GM18507 (cell line): ENCODE results near the gene LSM12.
A peak's percentile ranks its signal among the peaks of the same experiment; 100 is the strongest.
"Not testable (repeated sequence)": the region's sequence is repeated elsewhere in the genome, so short reads cannot be mapped to it uniquely, and the experiment has no call there.

Experiments
- DNase-seq: peaks from one replicate; pipeline ENCODE4 v3.0.0; 2011; ENCODE audit warnings: low read depth; ENCODE audit not compliant: insufficient read length; ENCODE audit errors: extremely low spot score
- FAIRE-seq: peaks from 2 replicates; lab custom pipeline; 2011; peaks lifted over from hg19 to GRCh38; lab: Jason Lieb, UNC

Gene LSM12

DNA sequence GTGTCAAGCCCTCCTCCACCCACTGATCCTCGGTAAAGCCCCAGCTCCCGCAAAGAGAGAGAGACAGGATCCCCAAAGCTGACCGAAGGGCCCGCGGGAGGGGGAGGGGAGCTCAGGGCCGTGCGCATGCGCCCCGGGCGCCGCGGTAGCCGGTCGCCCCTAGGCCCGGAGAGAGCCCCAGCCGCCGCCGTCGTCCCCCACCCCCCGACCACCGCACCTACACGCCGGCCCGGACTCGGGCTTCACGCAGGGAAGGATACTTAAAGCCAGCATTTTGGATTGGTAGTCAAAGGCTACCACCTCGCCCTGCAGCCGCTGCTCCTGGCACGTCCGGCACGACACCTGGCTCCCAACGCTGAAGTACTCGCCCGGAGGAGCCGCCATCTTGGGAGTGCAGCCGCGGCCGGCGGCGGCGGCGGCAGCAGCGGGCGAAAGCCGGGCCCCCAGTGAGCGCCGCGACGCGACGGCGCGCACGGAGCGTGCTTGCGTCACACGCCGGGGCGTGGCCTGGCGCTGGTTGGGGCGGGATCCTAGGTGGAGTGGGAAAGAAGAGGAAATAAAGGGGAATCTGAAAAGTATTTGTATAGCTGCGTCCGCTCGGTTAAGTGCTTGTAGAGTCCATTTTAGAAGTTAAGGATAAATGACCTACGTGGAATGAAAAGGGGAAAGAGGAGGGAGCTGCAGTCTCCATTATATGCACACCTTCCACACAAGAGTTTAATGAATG, at the start of gene LSM12:
LSM12 (minus strand) TSS at position 468 of the 727 bp plus-strand sequence; CDS start at position 384, 84 bp downstream.
- DNase-seq = peak; percentile 78
- FAIRE-seq = peak; percentile 89

DNA sequence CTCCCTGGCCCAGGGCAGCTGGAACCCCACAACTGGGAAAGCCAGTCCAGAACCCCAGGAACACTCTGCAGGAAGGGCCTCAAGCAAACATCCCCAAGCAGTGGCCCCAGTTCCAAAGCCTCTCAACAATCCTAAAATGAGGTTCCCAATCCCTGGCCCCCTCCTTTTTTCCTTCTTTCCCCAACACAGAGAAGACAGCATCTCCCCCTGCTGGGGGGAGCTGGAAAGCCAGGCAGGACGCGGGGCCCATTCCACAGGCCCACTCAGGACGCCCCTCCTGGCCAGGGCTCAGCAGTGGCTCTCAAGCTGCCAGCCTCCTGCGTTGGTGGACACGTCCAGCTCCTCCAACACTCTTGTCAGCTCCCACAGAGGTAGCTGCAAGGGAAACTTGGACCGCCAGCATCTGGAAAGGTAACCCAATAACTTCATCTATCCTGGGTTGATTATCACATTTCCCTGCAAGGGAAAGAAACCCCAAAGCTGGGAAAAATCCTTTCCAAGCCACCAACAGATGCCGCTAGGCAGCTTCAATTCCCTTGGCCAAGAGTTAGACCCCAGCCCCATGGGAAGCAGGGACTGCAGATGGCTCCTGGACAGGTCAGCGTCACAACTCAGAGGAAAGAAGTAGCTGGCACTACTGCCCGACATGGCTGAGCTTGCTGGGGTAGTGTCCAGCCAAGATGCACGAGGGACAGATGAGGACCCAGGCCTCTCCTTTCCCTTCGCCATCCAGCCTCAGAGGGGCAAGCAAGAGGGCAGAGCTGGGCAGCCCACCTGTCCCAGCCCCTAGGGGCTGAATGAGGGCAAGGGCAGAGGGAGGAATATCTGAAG, 49.3 kb upstream of the LSM12 start:
- FAIRE-seq (no peak), DNase-seq (no peak)

DNA sequence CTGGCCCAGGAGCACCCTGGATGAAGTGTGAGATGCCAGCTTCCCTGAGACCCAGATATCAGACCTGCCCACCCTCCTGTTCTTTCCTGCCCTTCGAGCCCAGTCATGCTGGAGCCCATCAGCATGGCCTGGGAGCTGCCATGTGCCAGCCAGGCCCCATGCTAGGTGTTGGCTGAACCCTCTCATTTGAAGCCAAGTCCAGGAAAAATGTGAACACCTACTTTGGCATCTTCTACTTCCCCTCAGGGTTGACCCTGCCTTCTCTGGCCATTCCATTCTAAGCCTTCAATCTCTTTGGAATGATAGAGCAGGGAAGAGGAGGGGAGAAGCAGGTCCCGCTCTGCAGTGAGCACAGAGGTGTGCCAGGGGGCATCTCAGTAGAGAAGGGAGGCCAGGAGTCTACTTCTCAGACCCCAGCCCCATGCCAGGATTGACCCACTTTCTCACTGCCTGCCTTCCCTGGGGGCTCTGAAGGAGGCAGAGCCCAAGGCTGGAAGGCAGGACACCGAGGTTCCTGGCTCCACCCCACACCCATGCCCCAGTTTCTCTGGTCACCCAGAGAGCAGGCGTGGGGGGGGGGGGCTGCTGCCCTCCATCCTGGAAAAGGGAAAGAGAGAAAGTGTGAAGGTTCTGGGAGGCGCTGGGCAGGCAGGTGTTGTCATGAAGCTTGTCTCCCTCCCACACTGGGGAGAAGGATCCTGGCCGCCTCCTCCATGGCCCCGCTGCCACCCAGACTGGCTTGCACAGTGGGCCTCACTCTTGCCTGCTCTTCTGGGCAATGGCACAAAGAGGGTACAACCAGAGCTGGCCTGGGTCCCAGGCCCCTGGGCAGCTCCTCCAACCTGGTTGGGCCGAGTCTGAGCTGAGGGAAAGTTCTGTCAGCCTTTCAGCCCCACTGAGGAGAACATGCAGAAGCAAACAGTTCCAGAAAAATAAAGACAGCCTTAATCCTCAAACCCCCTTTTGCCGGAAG, 47.7 kb upstream of the LSM12 start:
- FAIRE-seq (no peak), DNase-seq (no peak)

DNA sequence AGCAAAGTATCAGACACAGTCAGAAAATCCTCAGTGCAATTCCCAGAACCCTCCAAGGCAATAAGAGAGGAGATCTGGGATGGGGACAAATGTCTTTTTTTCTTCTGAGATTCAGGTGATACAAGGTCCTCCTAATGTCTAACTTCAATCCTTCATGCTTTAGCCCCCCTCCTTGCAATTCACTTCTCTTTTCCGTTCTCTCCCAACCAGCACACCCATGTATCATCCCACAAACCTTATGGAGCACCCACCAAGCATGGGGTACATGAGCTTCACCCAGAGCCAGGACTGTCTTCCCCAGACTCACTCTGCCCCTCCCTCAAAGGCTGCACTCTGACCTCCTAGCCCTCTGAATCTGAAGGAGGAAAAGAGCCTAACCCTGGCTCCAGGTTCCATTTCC, 46.9 kb upstream of the LSM12 start:
- no peak for DNase-seq
- no peak for FAIRE-seq

DNA sequence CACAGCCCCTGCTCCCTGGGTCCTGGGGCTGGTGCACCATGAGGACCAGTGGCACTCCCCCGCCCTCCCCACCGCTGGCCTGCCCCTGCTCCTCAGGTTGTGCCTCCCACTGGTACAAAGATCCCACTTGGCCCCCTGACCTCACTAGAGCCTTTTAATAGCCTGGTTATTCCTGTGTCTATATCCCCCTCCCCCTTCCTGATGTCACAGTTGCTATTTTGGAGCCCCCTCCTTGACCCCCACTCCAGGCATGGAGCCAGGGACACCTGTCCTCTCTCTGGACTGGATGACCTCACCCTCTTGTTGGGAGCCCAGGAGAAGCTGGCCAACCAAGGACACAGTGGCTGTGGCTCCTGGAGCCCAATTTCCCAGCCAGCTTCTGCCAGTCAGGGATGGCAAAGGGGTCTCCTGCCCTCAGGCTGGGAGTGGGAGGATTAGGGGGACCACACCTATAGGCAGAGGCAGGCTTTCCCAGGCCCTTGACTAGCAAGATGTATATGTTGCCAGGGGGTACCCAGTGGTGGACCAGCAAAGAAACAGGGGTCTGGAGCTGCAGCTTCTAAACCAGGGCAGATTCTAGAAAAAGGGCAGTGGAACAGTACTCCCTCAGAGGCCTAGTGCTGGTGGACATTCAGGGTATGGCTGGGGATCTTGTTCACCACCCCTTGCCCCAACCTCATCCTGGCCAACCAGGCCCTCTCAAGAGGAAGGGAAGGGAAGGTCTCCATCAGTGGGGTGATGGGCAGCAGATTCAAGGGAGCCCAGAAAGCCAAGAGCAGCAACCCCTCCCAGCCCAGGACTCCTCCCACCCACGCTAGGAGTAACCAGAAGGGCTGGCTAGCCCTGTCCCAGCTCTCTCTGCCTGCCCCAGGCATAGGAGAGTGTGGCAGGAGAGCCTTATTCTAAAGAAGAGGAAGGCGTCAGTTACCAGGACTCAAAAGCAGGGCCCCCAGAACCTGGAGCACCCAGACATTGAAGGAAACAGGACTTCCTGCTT, 46.1 kb upstream of the LSM12 start:
- FAIRE-seq (no peak), DNase-seq (no peak)

DNA sequence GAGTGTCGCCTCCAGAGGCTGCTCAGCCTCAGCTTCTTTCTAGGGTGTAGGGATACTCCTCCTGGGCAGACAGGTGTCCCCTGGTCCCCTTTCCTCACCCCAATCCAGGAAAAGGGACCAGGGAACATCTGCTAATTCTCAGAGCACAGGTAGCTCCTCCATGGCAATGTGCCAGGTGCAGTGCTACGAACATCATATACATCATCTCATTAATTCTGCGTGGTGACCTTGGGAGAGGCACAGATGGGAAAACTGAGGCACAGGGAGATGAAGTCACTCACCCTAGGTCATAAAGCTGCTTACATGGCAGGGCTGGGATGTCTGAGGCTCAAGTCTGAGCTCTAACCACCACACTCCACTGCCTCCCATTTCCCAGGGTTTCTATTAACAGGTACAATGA, 45.3 kb upstream of the LSM12 start:
- no peak for FAIRE-seq

DNA sequence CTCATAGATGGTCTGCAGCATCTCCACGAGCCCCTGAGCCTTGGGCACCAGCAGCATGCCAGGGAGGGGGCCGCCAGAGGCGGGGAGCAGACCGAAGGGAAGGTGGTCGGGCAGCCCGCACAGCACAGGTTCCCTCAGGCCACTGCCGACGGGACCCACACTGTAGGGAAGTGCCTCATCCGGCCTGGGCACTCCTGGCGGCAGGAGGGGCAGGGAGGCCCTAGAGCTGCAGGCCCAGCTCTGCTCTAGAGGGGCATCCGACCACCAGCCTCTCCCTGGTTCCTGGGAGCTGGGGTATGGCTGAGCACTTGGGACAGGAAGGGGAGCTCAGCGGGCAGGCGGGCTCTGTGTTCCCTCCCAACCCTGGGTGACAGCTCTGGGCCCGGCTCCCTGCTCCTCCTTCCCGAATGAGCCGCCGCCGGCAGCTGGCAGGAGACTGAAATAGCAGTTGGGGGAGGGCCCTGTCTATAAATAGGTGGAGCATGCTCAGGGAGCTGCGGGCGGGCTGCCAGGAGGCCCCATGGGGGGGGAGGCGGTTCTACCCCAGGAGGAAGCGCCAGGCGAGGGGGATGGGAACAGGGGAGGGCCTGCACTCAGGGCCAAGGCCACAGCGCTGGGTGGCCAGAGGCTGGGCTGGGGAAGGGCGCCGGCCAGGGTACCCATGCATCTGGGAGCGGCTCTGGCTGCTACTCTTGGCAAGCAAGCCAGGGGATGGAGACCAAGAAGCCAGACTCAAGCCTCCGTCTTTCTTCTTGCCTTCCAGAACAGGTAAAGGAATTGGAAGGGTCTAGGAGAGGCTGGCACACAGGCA, 44.6 kb upstream of the LSM12 start:
- FAIRE-seq = peak; percentile 79
- peak; percentile 71 for DNase-seq

More for the DNA sequence above, 45.3 kb upstream of the LSM12 start:
- no peak for DNase-seq

DNA sequence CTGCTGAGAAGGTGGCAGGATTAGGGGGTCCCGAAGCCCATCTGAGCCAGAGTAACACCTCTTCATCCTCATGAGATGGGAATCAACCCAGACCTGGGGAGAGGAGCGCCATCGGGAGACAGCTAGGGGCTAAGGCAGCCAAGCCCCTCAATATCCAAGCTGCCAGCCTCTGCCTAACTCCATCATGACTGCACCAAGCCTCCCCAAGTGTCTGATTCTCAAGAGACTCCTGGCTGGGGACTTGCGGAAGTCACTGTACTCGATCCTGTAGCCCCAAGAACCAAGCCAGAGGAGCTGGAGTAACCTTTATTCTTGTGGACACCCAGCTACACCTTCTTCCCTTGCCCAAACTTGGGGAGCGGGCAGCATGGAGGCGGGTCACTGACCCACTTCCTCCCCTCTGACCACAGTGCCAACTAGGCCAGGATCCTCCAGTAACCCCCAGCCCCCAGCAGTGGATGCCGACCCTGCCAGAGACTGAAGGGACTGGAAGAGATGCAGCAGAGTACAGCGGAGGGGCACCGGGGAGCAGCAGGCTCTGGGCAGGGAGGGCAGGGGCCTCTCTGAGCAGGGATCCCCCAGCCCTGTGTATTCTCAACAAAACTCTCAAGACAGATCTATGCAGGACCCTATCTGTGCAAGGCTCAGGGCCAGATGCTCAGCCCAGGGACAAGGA, 43.7 kb upstream of the LSM12 start:
- DNase-seq (no peak), FAIRE-seq (no peak)

DNA sequence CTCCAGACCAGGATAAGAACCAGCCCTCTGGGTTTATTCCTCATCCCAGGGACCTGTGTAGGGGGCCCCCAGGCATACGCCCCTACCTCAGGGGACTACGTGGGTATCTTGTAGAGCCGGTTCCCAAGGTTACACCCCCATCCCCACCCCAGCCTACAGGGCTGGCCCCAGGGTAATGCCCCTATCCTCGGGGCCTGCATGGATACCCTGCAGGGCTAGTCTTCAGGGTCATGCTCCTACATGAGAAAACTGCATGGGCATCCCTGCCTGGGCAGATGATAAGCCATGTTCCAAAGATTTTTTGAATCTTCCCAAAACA, 42.8 kb upstream of the LSM12 start:
- DNase-seq (no peak), FAIRE-seq (no peak)

DNA sequence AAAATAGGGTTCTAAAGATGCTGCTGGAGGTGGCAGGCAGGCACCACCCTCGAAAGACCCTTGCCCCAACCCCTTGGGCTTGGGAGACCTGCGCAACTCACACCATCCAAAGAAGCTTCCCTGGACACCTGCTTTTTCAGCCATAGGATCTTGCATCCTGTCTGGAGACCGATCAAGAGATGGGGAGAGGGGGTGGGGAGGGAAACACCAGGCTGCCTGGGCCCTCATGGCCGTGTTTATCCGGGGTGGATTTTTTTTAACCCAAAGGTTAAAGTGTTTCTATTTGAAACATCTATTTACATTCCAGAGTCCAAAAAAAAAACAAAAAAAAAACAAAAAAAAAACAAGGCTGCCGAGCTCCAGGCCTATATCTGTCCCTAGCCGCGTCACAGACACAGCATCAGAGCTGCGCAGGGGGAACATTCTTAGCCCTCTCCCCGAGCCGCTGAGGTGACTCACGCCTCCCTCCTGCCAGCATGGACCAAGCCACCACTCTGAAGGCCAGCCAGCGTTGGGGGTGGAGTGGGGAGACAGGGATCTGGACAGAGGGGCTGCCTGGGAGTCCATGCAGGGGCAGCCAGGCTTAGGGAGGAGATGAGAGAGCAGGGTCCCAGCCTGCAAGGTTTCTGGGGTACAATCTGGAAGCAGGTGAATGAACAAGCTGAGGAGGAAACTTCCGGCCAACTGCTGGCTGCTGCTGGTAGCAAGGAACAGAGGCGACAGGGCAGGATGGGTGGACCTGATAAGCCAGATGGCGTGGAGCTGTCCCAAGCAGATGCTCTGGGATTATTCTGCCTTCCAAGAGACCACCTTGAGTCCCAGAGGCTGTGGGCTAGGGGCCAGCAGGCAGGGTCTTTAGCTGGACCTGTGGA, 42.2 kb upstream of the LSM12 start:
- DNase-seq (no peak), FAIRE-seq (no peak)

DNA sequence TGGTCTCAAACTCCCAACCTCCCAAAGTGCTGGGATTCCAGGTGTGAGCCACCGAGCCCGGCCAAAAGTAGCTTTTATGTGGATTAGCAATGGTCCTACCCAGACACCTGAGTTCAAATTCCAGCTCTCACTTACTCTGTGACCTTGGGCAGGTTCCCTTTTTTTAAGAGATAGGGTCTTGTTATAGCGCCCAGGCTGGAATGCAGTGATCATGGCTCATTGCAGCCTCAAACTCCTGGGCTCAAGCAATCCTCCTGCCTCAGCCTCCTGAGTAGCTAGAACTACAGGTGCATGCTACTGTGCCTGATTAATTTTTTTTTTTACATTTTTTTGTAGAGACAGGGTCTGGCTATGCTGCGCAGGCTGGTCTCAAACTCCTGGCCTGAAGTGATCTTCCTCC, 40.3 kb upstream of the LSM12 start:
- DNase-seq = no peak
- FAIRE-seq = no peak

DNA sequence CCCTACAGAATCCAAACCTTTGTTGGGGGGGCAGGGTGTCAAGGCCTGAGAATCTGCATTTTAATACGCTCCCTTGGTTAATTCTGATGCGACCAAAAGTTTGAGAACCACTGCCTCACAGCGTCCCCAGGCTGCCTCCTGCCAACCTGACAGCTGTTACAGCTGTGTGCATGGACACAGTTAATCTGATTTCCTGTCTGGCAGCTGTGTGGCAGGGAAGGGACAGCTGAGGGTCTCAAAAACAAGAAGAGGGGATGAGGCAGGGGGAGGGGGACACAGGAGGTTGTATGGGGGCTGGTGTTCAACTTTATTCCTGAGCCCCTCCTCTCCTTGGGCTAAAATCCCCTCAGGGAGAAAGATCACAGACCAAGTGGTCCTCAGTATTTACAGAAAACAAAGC, 39.5 kb upstream of the LSM12 start:
- no peak for FAIRE-seq
- DNase-seq = no peak

DNA sequence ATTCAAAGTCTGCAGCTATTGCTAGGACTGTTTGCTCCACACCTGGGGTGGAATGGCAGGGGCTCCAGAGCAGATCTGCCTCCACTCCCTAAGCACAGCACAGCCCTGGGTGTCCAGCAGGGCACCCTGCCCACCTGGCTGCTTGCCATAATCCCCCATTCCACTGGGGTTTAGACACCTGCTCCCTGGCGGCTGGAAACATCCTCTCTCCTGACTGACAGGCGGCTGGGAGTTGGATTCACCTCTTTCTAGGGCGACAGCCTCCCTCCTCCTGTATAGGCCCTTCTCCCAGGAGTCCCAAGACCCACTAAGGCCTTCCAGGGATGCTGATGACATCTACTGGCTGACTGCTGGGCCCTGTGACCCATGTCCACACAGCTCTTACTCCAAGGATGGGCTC, 39.0 kb upstream of the LSM12 start:
- FAIRE-seq (no peak), DNase-seq (no peak)

DNA sequence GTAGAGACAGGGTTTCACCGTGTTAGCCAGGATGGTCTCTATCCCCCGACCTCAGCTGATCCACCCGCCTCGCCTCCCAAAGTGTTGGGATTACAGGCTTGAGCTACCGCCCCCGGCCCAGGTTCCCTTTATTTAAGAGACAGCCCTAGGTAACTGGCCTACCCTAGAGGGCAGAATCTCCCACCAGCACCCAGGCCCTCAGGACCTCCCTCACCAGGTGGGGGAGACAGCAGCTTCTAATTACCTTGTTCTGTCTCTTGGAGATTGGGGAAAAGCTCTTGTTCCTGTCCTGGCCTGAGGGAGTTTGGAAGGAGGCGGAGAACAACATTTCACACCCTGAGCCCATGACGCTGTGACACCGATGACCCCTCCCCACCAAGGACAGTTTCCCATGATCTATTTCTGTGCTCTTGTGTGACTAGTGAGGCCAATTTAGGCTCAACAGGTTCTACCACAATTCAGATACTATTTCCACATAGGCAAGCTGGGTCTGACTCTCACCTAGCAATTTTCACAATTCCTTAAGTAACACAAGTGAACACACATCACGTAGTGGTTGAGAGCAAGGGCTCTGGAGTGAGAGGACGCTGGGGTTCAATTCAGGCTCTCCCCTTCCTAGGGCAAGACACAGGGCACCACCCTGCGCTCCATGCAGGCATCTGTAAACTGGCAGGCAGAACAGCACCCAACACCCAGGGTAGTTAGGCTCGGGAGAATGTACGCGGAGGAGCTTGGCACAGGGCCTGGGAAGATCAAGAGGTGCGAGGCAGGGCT, 36.6 kb upstream of the LSM12 start:
- DNase-seq (no peak), FAIRE-seq (no peak)

DNA sequence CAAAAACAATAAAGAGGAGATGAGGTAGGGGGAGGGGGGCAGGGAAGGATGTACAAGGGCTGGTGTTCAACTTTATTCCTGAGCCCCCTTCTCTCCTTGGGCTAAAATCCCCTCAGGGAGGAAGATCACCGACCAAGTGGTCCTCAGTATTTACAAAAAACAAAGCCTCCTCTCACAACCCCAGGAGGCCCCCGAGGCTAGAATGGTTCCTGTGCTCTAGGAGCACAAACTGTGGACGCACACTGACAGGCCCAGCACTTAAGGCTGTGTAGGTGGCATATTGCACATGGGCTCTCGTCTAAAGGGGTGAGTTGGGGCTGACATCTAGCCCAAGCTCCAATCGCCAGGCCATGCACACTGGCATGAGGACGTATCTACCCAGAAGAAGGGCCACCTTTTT, 35.4 kb upstream of the LSM12 start:
- DNase-seq, FAIRE-seq: not testable (repeated sequence)
